NCI-H1092 treated with DMSO at 0.1 percent for 48 hours (cell line): ENCODE results near the gene CBLL1.

Source experiments
- DNase-seq: peaks from one replicate; lab custom pipeline; 2025; lab: John Stamatoyannopoulos, UW

CBLL1 gene

DNA sequence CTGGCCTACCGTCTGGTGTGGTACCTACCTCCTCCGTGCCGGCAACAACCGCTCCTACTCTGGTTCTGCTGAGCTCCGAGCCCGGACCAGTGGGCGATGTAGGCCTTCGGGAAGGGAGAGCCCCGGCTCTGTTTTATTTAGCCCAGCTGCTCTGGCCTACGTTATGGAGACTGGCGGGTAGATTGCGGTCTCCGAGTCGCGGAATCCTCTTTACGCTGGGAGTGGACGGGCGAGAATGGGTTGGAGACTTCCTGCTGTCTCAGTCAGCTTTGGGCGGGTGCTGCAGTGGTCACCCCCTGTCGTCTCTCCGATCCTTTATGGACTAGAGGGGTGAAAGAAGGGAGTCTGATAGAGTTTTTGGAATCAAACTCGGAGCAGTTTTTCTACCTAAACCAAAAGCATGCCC lies 406 bp downstream of the CBLL1 start:
- no peak for DNase-seq

DNA sequence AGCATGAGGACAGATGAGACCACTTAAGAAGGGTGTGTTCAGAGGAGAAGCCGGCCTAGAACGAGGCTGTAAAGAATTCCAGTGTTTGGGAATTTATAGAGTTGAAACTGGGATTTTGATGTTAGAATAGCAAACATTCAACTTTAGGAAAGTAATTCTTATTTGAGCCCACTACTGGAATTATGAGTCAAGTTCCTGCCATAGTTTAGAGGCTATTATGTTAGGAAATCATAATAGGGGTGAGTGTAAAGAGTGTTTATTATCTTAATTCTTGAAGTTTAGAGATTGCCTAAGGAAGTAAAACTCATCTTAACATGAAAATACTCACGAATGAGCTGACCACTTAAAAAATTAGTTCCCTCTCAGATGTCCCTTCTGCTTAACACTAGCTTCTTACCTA lies 2.1 kb downstream of the CBLL1 start:
- no peak for DNase-seq

DNA sequence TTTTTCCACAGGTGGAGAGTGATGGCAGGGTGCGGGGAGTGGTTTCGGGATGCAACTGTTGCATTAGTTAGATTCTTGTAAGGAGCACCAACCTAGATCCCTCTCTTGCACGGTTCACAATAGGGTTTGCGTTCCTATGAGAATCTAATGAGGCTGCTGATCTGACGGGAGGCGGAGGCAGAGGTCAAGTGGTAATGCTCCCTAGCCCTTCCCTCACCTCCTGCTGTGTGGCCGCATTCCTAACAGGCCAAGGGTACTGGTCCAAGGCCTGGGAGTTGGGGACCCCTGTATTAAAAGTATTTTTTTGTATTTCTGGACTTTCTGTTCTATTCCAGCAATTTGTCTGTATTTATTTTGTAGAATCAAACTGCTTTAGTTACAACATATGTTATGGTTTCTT lies 7.2 kb downstream of the CBLL1 start:
- DNase-seq = no peak

DNA sequence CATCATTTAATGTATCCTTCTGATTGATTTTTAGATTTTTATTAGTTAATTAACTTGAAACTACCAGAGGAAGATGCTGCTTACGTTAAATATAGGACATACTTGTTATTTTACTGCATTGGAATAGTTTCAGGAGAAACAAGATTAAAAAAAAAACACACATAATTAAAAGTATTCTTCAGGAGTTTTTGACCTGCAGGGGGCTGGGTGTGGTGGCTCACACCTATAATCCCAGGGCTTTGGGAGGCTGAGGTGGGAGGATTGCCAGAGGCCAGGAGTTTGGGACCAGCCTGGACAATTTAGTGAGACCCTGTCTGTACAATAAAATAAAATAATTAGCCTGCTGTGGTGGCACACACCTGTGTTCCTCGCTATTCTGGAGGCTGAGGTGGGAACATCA lies 10.7 kb downstream of the CBLL1 start:
- no peak for DNase-seq

DNA sequence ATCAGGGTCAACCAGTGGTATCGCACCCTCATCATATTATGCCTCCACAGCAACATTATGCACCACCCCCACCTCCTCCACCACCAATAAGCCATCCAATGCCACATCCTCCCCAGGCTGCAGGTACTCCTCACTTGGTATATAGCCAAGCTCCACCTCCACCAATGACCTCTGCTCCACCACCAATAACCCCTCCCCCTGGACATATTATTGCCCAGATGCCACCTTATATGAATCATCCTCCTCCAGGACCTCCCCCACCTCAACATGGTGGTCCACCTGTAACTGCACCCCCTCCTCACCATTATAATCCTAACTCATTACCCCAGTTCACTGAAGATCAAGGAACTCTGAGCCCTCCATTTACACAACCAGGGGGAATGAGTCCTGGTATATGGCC lies 14.7 kb downstream of the CBLL1 start:
- DNase-seq = no peak

DNA sequence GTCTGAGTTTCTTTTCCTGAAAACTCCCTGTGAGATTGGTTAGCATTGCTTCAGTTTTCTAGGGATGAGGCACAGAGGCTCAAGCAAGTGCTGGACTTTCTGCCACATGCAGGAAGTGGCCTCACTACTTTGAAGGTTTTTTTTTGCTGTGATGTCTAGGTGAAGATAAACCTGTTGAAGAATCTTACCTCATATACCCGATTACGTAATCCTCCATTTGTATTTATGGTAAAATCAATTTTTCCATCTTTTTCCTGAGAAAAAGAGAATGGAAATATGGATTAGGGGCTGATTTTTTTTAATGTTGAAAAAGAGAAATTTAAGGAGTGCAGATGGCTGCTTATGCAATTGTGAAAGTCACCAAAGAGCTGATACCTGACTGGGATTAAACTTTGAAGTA lies 23.4 kb downstream of the CBLL1 start:
- no peak for DNase-seq

DNA sequence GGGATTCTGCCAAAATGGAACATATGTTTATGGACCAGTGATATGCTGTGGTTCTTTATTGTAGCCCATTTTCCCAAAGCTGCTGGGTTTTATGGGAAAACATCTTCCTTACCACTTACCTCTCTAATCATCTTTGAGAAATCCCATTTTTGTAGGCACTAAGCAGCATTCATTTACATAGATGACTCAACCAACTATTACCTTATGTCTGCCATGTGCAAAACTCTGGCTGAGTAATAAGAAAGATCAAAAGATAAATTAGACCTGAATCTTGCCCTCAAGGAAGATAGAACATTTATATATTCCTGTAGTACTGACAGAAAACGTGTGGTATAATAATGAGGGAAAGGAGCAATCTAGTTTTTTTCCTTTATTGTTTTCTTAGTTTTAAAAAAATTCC lies 24.3 kb downstream of the CBLL1 start:
- no peak for DNase-seq

DNA sequence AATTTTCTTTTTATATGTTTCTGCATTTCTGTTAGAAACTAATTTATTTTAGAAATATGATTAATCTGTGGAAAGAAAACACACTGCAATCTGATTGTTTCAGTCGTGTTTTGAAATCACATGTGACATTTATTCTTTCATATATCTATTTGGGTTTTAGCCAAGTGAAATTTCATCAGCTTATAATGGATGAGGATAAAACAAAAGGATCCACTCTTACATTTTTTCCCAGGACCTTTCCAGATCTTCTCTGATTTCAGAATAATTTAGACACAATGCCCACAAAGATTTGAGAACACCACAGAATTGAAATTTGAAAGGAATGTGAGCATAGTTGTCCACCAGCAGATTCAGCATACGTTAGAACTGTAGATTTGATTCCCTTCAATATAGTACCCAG lies 29.1 kb downstream of the CBLL1 start:
- no peak for DNase-seq

DNA sequence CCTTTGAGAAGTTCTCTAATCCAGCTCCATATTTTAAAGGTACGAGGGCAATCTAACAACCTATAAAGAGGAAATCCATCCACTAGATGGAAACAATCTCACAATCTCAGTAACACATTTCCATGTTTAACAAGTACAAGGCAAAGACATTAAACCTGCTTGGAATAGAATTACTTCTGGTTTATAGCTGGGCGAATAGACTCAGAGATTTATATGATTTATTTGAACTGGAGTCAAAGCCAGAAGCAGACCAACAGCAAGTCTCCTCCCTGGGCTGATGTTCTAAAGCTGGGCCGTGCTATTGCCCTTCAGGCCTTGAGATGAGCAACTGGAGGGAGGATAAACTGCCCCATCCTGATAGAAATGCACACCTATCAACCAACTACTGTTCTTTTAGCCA lies 33.8 kb downstream of the CBLL1 start:
- DNase-seq = no peak

DNA sequence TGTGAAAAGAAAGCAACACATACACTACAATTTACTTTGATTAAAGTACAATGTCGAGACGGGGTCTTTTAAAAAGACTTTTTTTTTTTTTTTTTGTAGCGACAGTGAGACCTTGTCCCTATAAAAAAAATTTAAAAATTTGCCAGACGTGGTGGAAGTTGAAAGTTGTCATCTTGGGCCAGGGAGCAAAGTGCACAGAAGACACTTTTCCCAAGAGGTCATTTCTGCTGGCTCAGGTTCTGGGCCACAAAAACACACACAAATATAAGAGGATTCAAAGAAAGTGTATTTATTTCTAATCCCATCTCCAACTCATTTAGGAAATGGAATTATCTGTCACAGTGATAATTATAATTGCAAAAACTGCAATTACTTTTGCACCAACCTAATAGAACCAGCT lies 34.3 kb downstream of the CBLL1 start:
- DNase-seq = no peak

DNA sequence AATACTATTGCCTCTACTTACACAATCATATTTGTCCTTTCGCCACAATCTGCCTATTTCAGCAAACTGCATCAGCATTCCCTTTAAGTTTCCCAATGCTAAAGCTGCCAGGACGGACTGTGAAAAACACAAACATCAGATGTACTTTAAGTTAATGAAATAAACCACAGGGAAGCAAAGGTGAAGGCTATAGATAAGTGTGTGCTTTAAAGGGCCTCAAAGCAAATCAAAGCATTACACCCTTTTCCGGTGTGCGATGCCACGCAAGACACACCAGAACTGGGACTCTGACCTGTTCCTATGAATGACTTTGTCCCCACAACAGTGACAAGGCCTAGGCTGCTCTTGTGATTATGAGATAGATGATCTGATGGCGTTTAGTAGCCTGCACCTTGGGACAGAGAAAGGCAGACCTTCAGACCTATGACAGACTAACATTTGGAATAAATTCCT lies 35.7 kb downstream of the CBLL1 start:
- DNase-seq = no peak

DNA sequence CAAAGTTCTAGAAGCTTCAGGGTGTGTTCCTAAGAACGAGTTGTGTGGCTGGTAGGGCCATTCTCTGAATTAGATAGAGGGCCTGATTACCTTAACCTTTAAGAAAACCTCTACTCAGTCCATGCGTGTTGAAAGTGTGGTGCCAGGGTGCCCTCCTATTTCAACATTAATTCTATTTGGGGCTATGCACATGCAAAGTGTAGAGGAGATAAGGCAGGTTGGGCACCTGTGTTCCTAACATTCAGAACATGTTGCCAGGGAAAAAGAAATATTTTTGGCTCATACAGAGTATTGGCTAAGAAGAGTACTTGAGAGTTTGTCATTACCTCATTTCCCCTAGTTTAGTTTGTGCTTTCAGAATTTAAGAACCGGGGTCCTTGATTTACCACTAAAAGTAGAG lies 38.4 kb downstream of the CBLL1 start:
- no peak for DNase-seq

DNA sequence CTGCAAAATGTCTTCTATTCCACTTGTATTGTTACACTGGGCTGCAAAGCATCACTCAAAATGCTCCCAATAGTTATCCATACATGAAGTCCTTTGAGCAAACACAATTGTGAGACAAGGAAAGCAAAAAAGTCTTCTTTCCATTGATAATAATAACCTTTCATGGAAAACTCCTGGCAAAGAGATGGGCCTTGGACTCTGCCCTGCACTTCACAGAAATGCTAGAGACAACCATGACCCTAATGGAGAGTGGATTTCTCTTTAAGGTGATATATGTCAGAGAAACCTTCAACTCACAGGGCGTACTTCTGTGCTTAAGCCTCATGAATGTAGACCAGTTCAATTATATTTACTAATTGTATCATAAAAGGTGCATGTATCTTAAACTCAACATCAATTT lies 39.7 kb downstream of the CBLL1 start:
- no peak for DNase-seq

DNA sequence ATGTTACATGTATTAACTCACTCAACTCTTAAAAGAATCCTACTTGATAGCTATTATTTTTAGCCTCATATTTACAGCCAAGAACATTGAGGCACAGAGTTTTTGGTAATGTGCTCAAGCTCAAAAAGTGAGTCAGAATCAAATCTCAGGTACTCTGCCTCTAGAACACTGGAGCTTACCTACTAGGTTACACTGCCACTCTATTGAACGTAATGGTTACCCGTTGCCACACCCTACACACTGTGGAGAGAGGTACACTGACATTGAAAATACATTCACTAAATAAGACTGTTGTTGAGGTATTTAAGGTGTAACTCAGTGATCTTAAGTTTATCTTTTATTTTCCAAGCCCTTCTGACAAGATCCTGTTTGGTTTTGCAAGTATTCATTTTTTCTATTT lies 41.2 kb downstream of the CBLL1 start:
- DNase-seq = no peak

DNA sequence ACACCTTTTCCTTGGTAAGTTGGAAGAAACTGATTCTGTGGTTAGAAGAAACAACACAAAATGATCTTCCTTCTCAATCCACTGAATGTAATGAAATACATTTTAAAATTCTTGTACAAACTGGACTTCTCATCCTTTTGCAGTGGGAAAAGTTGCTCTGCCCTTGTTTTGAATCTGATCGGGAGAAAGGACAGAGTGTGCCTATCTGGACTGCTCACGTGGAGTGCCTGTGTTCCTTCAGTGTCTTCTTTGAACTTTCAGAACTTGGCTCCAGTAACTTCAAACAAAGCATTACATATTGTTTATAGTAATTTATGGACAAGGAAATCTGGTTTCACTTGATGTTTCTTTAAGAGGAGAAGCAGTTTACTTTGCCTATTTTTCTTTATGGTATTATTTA lies 42.0 kb downstream of the CBLL1 start:
- no peak for DNase-seq

DNA sequence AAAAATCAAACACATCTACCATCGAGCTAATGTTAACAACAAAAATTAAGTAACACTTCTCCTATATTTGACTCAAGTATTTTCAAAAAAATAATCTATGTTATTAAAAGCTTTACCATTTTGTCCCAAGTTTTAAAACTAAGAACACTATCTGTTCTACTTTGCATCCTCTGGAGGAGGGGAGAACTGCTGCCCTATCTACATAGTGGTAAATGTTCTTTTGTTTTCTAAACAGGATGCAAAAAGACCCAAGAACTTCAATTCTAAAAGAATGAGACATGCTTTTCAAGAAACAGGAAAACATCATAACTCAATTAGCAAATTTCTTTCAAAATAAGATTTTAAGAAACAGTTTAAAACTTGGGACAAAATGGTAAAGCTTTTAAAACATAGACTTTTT lies 44.3 kb downstream of the CBLL1 start:
- no peak for DNase-seq

DNA sequence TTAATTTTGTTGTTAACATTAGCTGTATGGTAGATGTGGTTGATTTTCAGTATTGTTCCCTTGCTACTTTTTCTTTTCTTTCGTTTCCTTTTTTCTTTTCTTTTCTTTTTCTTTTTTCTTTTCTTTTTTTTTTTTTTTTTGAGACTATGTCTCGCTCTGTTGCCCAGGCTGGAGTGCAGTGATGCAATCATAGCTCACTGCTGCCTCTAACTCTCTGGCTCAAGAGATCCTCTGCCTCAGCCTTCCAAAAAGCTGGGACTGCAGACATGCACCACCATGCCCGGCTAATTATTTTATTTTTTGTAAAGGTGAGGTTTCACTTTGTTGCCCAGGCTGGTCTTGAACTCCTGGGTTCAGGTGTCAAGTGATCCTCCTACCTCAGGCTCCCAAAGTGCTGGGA lies 44.7 kb downstream of the CBLL1 start:
- DNase-seq = no peak

DNA sequence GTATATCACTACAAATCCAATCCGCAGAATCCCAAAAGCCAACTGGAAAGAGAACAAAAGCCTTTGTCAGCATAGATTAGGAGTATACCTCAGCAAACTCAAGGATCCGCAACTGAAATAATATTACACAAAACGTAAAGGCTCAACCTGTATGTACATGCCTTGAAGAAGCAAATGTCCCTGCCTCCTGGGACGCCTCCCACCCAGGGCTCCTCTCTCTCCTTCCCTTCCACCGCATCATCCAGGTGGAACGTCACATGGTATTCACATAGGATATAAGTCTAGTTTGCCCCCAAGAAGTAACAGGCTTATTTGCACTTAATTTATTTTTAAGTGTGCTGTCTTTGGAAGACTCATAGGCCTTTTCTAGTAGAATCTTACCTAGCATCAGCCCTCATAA lies 45.7 kb downstream of the CBLL1 start:
- no peak for DNase-seq

DNA sequence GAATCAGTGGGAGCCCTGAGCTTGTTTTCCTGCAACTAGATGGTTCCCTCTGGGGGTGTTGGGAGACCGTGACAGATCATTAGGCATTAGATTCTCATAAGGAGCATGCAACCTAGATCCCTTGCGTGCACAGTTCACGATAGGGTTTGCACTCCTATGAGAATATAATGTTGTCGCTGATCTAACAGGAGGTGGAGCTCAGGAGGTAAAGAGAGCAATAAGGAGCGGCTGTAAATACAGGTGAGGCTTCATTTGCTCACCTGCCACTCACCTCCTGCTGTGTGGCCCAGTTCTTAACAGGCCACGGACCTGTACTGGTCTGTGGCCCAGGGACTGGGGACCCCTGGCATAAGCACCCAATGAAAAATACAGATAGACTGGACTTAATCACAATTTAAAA lies 48.4 kb downstream of the CBLL1 start:
- no peak for DNase-seq

DNA sequence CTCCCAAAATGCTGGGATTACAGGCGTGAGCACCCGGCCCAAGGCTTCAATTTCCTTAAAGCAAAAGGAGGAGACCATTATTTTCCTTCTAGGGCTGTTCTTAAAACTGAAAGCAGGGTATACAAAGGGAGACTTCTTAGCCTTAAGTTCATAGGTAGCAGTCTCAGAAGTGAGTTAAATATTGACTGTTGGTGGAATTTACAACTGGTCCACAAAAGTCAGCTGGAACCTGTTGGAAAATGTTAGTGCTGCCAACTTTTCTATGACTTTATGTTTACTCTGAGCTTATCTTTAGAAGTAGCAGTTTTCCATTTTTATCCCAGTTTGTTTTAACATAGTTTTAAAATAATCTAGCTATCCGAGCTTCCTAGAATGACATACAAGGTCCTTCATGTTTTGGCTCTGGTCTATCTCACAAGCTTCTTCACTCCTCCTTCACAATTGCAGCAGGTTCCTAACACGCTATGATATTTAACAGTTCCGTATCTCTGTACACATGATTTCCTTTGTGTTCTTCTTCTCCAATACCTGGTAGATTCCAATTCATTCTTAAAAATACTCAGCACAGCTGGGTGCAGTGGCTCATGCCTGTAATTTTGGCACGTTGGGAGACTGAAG lies 55.8 kb downstream of the CBLL1 start:
- no peak for DNase-seq

DNA sequence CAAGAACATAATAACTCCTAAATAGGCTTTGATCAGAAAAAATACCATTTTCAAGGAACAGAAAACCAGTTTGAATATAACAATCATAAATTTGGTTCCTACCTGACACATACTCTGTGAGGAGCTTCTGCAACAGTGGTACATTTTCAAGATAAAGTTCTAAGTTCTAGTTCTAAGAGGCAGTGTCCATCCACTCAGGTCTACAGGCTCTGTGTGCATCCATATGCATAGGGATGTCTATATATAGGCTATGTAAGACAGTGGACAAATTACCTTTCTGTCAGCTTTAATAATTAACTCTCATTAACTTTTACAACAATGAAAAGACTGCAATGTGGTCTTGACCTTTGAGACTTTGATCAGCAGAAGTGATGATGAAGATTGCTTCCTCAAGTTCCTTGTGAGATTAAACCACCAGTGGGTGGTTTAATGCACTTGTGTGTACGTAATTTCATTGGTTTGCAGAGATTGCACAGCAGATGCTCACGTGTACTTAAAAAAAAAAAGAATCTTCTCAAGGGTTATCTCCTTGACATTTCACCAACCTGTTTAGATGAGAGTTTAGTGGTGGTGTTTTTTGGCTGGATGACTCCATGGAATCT lies 59.2 kb downstream of the CBLL1 start, which contains the start of gene SLC26A3:
Gene SLC26A3 (minus strand): TSS at position 215 of the 602 bp plus-strand sequence. CDS start 8,714 bp downstream, outside the sequence.
- DNase-seq = no peak

DNA sequence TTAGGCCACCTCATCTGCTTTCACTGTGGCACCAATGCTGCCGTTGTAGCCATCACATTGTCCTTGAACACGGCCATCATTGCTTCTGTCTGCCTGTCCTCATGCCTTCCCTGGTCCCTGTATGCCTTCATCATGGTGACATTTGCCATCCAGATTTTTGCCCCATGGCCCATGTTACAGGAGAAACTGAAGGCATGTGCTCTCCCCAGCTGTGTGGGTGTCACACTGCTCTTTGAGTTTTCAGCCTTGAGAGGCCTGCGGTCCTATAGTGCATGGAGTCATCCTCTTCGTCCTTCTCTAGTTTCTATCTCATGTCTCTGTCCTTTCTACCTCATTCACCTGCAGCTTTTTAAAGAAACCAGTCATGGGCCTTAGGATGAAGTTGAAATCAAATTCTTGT lies 65.2 kb downstream of the CBLL1 start:
- no peak for DNase-seq

DNA sequence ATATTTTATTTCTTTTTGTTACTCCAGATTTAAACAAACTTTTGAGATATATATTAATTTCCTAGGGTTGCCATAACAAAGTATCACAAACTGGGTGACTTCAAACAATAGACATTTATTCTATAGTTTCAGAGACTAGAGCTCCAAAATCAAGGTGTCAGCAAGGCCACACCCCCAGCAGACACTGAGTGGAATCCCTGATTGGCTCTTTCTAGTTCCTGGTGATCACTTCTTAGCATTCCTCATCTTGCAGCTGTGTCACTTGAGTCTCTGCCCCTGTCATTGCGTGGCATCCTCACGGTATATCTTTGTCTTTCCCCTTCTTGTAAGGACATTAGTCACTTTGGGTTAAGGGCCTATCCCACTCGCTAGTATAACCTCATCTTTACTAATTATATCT lies 66.7 kb downstream of the CBLL1 start:
- DNase-seq = no peak
